GM18951 (cell line): ENCODE measurements around the gene GMIP.
A peak's percentile ranks its signal among the peaks of the same experiment; 100 is the strongest.
"Not testable (repeated sequence)": the region's sequence is repeated elsewhere in the genome, so short reads cannot be mapped to it uniquely, and the experiment has no call there.

Experiments used
- POLR2A ChIP-seq: IDR thresholded peaks from 4 replicates; pipeline ENCODE4 v1.6.1; 2011; ENCODE audit warnings: mild to moderate bottlenecking; ENCODE audit not compliant: insufficient read length, insufficient read depth; ENCODE audit errors: extremely low read depth
- in situ Hi-C: fragments of 300-500 bp; cut with MboI; formaldehyde crosslinking; loops from one replicate; pipeline ENCODE4 v1.12.0; 2022; ENCODE audit warnings: low sequenced_read_pairs, mixed read lengths, inconsistent platforms; ENCODE audit not compliant: unreplicated experiment

Gene GMIP

DNA sequence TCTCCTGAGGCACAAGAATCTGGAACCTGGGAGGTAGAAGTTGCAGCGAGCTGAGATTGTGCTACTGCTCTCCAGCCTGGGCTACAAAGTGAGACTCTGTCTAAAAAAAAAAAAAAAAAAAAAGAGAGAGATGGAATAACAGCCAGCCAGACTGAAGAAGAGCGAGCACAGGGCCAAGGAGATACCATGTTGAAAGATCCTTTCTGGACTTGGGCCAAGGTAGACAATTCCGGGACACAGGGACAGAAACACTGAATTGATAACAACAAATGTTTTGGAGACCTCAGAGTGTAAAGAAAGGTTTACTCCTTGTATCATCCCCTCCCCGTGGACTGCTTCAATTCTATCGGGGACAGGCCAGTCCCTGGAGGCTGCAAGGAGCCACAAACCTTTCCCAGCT, 20.1 kb downstream of the GMIP start:
- in situ Hi-C loops = no loop called here
- no peak for TF ChIP-seq POLR2A

DNA sequence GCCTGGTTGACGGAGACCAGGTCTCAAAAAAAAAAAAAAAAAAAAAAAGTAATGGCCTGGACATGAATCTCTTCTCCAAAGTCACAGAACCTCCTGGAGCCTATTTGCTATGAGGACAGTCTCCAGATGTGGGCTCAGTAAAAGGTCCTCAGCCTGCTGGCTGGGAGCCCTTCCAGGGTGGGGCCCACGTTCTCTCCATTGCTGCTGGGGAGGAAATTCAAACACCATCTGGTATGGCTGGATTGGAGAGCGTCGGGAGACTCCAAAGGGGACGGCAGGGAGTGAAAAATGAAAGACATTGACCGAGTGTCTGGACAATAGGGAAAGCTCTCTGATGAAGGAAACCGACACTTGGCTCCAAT, 23.6 kb downstream of the GMIP start:
- in situ Hi-C loops = no loop called here
- TF ChIP-seq POLR2A = no peak

DNA sequence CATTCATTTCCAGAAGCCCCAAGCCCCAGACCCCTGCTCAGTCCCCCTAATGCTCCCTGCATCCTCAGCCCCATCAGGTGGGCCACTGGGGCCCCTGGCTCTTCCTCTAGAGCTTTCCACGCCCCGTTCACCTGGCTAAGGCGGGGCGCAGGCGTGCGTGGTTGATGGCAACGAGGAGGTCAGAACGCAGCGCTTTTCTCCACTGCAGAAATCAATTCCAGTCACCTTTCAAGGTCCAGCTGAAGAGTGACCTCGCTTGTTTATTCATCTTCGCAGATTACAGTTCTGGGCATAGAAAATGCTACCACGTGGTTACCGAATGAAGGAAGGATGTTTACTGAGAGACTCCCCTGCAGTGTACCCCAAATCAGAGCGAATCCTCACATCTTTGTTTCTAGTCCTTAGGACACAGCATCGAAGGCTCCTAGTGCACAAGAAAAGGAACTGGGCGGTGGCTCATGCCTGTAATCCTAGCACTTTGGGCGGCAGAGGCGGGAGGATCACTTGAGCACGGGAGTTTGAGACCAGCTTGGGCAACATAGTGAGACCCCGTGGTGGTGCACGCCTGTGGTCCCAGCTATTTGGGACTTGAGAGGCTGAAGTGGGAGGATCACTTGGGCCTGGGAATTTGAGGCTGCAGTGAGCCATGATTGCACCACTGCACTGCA, 24.1 kb downstream of the GMIP start:
- in situ Hi-C loops = no loop called here
- TF ChIP-seq POLR2A = no peak

DNA sequence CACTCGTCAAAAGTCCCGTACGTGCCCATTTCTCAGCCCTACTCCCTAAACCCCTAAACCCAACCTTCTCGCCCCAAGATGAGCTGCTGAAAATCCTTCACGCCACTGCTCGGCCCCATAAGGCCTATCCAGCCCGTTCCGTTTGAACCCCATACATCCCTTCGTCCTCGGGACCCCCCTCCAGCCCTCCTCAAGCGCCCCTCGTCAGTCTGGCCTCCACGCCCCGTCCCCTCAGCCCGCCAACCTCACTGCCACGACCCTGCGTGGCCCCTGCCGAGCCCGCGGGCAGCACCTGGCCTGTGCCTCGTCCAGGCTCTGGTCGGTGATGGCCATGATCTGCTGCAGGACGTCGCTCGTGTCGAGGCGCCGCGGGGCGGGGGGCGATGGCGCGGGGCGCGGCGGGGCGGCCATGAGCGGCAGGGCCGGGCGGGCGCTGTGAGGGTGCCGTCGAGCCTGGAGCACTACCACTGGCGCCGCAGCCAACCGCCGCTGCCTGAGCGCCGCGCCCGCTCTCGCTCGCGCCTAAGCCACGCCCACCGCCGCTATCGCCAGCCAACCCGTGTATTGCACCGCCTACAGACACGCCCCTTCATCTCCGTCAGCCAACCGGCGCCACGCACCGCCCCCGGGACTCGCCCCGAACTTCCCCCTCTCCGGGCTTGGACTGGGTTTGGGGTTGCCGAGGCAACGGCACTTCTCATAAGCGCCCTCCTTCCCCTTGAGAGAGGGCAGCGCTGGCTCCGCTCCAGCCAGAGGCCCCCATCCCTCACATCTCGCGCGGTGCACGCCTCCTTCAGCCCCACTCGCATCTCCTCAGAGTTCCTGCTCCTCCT, 25.0 kb downstream of the GMIP start, which contains the start of gene PBX4:
Gene PBX4 (minus strand): TSS at position 469 of the 833 bp plus-strand sequence. CDS start 58 bp downstream, at position 411.
- peak; percentile 43 for TF ChIP-seq POLR2A
- in situ Hi-C loops = no loop called here

DNA sequence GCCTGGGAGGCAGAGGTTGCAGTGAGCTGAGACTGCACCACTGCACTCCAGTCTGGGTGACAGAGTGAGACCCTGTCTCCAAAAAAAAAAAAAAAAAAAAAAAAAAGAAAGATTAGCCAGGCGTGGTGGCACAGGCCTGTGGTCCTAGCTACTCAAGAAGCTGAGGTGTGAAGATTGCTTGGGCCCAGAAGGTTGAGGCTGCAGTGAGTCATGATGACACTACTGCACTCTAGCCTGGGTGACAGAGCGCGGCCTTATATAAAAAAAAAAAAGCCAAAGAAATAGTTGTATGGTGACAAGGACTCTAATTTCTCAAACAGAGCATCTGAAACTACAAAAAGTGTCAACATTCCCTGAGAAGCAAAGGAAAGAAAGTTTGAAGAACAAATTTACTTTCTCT, 28.4 kb downstream of the GMIP start:
- TF ChIP-seq POLR2A = no peak
- in situ Hi-C loops = no loop called here

DNA sequence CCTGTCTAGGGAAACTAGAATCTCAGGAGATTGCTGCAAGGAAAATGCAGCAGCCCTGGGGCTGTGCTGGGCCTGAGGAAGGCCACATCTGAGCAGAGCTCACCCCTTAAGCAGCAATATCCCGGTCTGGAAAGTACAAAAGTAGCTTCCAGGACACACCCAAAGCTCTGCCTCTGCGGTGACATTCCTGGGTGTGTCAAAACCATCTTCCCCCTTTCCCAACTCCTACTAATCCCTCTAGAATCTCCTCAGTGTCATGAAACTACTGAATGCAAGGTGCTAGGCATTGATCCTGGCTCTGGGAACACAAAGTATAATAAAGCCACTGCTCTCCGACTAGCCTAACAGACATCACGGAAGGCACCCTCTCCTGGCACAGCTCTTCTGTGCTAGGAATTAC, 30.0 kb downstream of the GMIP start:
- in situ Hi-C loops = no loop called here
- no peak for TF ChIP-seq POLR2A

DNA sequence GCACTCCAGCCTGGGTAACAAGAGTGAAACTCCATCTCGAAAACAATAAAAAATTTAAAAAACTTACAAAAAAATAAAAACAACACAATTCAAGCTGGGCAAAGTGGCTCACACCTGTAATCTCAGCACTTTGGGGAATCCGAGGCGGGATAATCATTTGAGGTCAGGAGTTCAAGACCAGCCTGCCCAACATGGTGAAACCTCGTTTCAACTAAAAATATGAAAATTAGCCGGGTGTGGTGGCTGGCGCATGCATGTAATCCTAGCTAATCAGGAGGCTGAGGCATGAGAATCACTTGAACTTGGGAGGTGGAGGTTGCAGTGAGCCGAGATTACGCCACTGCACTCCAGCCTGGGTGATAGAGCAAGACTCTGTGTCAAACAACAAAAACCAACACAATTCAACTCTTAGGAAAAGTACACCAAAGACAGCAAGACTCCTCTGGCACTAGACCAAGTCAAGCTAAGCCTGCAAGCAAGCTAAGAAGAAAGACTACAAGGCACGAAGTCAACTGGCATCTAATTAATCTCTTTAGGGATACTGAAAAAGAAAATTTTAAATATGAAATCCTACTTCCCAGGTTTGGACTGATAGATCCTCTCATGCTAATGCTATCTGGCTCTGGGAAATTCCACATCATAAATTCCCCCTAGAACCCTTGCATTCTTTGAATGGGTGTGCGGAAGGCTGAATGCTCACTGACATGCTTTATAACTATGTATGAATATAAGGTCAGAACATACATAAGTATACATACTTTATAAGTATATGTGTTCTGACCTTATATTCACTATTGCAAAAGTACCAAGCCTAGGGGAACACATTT, 32.9 kb downstream of the GMIP start:
- TF ChIP-seq POLR2A = no peak
- in situ Hi-C loops = no loop called here

DNA sequence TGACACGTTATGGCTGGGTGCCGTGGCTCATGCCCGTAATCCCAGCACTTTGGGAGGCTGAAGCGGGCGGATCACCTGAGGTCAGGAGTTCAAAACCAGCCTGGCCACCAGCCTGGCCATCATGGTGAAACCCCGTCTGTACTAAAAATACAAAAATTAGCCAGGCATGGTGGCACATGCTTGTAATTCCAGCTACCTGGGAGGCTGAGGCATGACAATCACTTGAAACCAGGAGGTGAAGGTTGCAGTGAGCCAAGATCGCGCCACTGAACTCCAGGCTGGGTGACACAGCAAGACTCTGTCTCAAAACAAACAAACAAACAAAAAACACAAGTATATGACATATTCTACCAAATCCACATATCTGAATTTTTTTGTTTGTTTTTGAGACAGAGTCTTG, 36.8 kb downstream of the GMIP start:
- in situ Hi-C loops = not testable (repeated sequence)

DNA sequence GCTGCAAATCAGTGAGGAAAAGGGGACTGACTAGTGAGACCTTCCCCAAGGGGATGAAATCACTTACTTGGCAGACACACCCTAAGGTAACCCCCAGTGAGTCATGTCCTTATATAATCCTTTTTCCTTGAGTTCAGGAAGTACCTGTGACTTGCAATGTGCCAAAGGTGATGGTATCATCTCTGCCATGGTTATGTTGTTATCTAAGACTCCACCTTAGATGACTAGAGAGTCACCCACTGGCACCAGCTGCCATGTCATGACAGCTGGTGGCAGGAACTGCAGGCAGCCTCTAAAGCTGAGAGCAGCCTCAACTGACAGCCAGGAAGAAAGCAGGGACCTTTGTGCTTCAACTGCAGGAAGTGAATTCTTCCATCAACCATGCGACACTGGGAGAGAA, 37.4 kb downstream of the GMIP start:
- in situ Hi-C loops = no loop called here
- no peak for TF ChIP-seq POLR2A

DNA sequence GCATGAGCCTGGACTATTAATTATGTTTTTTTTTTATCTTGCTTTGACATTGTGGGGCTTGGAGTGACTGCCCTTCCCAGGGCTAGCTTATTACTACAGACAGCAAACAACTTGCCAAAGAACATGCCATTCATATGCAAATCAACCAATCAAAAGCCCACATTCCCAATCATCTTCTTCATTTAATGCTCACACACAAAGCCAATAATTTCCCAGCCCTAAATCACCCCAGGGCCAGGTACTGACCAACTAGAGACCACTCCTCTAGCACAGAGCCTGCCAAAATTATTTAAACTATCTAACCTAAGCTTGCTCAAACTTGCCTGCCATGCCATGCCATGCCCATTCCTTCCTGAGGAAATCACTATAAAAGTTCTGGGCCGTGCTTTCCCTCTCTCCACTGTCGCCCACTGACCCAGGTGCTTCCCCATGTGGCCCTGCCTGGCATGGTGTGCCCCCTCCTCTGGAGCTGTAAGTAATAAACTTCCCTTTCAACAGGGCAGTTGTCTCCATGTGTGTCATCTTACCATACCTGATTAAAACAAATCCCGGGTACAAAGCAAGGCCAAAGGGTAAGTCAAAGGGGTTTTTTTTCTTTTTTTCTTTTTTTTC, 40.6 kb downstream of the GMIP start:
- in situ Hi-C loops = no loop called here
- TF ChIP-seq POLR2A = no peak

DNA sequence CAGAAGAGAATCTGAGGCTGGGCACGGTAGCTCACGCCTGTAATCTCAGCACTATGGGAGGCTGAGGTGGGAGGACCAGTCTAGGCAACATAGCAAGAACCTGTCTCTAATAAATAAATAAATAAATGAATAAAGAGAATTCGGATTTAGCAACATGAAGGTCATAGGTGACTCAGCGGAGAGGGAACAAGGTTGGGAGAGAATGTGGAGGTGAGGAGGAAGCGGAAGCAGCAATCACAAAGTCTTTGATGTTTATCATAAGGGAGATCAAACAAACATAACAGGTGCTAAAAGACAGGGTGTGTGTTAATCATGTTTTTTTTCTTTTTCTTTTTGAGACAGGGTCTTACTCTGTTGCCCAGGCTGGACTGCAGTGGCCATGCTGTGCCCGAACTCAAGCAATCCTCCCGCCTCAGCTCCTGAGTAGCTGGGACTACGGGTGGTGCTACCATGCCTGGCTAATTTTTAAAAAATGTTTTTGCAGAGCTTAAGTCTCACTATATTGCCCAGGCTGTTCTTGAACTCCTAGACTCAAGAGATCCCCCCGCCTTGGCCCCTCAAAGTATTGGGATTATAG, 41.2 kb downstream of the GMIP start:
- in situ Hi-C loops = no loop called here
- no peak for TF ChIP-seq POLR2A

DNA sequence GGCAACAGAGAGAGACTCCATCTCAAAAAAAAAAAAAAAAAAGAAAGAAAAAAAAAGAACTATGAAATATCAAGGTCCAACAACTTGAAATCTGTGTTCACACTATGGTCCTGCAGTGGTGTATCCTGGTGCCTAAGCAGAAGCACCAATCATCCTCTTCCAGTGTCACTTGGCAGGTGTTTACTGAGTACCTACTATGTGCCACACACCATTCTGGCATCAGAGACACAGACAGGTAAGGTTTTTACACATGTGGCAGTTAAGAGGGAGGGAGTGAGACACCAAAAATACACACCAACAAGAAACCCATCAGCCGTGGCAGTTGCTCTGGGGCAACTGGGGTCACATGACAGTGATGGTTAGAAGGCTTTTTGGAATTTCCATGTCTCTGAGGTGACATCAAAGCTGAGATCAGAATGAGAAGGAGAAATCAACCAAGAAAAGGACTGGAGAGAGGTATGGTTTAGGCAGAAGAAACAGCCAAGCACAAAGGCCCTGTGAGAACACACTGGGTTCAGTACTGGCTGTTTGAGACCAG, 42.6 kb downstream of the GMIP start:
- in situ Hi-C loops = no loop called here
- TF ChIP-seq POLR2A = no peak

DNA sequence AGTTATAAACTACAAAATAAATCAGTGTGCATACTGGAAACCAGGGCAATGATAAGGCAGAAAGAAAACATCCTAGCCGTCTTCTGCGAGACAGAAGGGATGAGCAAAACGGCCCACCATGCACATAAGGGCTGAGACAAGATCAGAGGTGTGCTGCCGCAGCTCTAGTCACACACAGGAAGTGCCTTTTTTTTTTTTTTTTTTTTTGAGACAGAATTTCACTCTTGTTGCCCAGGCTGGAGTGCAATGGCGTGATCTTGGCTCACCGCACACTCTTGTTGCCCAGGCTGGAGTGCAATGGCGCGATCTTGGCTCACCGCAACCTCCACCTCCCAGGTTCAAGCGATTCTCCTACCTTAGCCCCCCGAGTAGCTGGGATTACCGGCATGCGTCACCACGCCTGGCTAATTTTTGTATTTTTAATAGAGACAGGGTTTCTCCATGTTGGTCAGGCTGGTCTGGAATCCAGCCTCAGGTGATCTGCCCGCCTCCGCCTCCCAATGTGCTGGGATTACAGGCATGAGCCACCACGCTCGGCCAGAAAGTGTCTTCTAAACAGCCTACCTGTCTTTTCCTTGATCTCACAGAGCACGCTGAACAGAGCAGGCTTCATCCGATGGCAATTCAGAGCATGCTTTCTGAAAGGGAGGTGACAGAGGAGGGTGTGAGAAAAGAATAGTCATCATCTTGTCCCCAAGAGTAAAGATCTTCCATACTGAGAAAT, 44.6 kb downstream of the GMIP start:
- in situ Hi-C loops = not testable (repeated sequence)
